Right atrium auricular region (tissue), 2 donors: Measurements from ENCODE around the gene DPP4. TPM values are rescaled to one million over a fixed set of nuclear protein-coding genes. Genes with fewer than 3 reads are reported as not detected.

Experiments used
- DNase-seq: peaks from one replicate; pipeline ENCODE4 v3.0.0-alpha.2; 2019; ENCODE audit warnings: low spot score
- H3K27ac ChIP-seq, 2 donors: fragments of 200-600 bp; sonication (generic); 1 replicate in 1 of 2; 2 replicates in 1 of 2; pipeline ENCODE4 v1.5.1; 2016 to 2019
- H3K27me3 ChIP-seq, 2 donors: fragments of 200-600 bp; sonication (generic); one replicate each; pipeline versions ENCODE4 v1.5.1 to v1.6.0; 2017 to 2019
- H3K36me3 ChIP-seq: fragments of 200-600 bp; sonication (generic); one replicate; pipeline ENCODE4 v1.5.1; 2016
- H3K4me1 ChIP-seq, 2 donors: fragments of 200-600 bp; sonication (generic); one replicate each; pipeline versions ENCODE4 v1.5.1 to v1.6.0; 2017 to 2019
- H3K4me3 ChIP-seq, 2 donors: fragments of 200-600 bp; sonication (generic); 1 replicate in 1 of 2; 2 replicates in 1 of 2; pipeline ENCODE4 v1.5.1; 2017 to 2019; ENCODE audit warnings: mild to moderate bottlenecking in 1 of 2, moderate library complexity in 1 of 2
- H3K9me3 ChIP-seq, 2 donors: fragments of 200-600 bp; sonication (generic); one replicate each; pipeline ENCODE4 v1.5.1; 2019
- total RNA-seq, 2 donors: library from RNA; depleted of rRNA; stranded (reverse); fragments of >200 nt; gene quantifications; one replicate each; pipeline ENCODE4 v1.1.0, GENCODE V29; 2016
- TF ChIP-seq, protein P1 (sequence below), 2 donors: fragments of 200-600 bp; sonication (generic); IDR thresholded peaks; one replicate each; pipeline ENCODE4 v1.5.1; 2019; ENCODE audit warnings: antibody characterized with exemption in 2 of 2

The DPP4 gene
- total RNA-seq, 2 donors from 2014 or later: 4.5 to 6.8 TPM

DNA sequence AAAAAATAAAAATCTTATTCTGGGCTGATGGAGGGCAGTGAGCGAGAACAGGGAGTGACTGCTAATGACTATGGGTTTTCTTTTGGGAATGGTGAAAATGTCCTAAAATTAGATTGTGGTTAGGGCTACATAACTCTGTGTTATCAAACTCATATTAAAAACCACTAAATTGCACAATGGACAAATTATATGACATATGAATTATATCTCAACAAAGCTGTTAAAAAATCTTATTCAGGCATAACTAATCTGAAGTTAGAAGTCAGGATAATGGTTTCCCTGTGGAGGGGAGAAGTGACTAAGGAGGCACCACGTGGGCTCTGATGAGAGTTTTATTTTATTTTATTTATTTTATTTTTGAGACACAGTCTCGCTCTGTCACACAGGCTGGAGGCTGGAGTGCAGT, 32.1 kb upstream of the DPP4 start:
- H3K9me3 ChIP-seq: no peaks in the 10 kb centered on the region
- H3K36me3 ChIP-seq: no peaks in the 10 kb centered on the region
- DNase-seq: no peak
- no peak overlapping the region for H3K4me3 ChIP-seq
- H3K4me1 ChIP-seq: peaks cover 0 to 8% of the 10 kb centered on the region in 2 donors
- TF ChIP-seq, protein P1, sequence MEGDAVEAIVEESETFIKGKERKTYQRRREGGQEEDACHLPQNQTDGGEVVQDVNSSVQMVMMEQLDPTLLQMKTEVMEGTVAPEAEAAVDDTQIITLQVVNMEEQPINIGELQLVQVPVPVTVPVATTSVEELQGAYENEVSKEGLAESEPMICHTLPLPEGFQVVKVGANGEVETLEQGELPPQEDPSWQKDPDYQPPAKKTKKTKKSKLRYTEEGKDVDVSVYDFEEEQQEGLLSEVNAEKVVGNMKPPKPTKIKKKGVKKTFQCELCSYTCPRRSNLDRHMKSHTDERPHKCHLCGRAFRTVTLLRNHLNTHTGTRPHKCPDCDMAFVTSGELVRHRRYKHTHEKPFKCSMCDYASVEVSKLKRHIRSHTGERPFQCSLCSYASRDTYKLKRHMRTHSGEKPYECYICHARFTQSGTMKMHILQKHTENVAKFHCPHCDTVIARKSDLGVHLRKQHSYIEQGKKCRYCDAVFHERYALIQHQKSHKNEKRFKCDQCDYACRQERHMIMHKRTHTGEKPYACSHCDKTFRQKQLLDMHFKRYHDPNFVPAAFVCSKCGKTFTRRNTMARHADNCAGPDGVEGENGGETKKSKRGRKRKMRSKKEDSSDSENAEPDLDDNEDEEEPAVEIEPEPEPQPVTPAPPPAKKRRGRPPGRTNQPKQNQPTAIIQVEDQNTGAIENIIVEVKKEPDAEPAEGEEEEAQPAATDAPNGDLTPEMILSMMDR (IDR thresholded peaks at IDR 0.05): no peak
- H3K27me3 ChIP-seq: no peaks in the 10 kb centered on the region
- H3K27ac ChIP-seq: peak overlapping the region in 1 of 2 donors; percentile 57

DNA sequence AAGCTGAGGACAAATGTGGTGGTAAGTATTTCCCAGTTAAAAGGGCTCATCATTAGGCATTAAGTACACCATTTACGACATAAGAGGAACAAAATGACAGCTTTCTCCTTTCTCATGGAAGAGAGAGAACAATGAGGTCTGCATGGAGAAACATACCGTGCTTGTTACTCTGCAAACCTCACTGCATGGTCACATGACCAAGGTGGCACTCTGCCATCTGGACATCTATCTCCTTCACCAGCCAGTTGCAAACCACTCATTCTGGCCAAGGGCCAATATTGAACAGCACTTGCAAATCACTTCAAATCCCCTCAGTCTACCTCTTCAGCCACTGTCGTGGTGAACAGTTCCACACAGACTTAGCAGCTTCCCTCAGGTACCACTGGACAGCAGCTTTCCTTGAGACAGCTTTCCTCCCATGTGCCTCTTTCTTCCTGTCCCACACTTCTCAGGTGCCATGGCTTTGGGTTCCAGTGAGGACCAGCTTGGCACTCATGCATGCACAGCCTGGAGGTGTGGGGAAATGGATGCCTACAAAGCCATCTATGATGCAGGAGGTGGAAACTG, 29.5 kb upstream of the DPP4 start:
- Histone ChIP-seq H3K36me3 (no peaks in the 10 kb centered on the region), H3K4me1 (peaks cover 0 to 8% of the 10 kb centered on the region in 2 donors), H3K27me3 (no peaks in the 10 kb centered on the region), H3K27ac (no peak overlapping the region), H3K4me3 (no peak overlapping the region), H3K9me3 (no peaks in the 10 kb centered on the region)
- TF ChIP-seq, protein P1 (IDR thresholded peaks at IDR 0.05): no peak
- no peak for DNase-seq

DNA sequence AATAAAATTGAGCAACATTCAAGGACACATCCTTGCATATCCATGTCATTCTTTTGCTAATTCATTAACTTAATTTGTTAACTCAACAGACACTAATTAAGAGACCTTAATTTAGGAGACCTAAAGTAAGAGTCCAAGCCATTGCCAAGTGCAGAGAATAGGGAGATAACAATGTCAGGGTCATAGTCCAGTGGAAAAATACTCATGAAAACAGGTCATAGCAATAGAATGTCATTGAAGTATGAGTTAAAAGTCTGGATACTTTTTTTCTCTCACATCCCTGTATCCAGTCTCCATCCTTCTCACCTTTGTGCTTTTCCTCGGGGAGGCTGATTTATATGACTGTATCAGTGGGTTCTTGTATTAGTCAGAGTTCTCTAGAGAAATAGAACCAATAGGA, 26.6 kb upstream of the DPP4 start:
- no peaks in the 10 kb centered on the region for H3K4me1 ChIP-seq
- DNase-seq: no peak
- no peaks in the 10 kb centered on the region for H3K27me3 ChIP-seq
- H3K4me3 ChIP-seq: no peak overlapping the region
- TF ChIP-seq, protein P1 (IDR thresholded peaks at IDR 0.05): no peak
- H3K27ac ChIP-seq: no peak overlapping the region
- H3K9me3 ChIP-seq: no peaks in the 10 kb centered on the region
- no peaks in the 10 kb centered on the region for H3K36me3 ChIP-seq

DNA sequence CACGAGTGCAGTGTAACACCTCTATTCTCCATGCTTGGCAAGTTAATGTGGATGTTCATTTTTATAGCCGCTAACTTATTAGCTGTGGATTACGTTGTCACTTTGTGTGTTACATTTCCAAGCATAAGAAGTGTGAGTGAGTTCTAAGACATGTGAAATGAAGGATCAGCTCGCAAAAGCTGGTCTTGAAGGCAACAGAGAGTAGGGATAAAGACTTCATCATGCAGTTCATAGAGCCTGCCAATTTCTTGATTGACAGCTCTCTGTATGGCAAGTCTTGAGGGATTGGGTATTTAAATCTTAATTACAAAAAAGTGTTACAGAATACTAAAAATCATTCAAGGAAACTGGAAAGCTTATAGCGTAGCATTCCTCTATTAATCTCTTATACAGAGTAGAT, 25.8 kb upstream of the DPP4 start:
- no peak overlapping the region for H3K27ac ChIP-seq
- DNase-seq: no peak

DNA sequence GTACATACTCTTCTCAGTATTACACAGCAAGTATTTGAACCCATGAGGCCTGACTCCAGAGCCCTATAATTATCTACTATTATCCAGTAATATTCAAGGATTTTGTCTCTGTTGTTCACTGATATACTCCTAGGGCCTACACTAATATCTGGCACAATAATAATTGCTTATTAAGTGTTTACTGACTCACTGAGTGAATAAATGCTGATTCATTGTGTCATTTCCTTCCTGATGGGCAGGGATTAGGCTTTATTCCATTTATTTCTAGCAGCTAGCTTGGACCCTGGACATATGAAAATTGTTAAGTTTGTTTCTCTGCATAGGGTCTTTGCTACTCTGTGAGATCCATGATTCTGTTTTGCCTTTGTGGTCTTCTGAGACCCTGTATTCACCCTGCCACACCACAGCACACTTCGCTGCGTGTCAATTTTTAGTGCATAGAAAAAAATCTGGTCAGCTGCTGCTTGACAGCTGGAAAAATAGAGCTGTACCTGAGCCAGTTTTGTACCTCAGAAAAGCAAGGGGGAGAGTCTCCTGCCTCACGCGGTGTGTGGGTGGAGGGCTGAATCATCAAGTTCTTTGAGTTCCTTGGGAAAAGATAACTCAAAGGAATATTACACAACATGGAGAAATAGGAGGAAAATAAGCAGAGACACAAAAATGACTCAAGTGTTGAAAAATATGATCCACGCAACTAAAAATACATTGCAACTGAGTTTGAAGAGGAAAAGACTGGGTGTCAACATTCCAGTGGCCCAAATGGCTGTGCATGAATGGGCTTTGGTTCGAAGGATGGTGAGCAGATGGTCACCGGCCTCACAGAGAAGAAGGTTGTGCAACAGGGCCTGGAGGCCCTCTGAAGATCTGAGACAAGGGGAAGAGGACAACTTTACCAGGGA, 18.9 kb upstream of the DPP4 start:
- DNase-seq: peak; percentile 75
- Histone ChIP-seq H3K27ac (peak overlapping the region in 1 of 2 donors; percentile 62), H3K9me3 (no peaks in the 10 kb centered on the region), H3K27me3 (no peaks in the 10 kb centered on the region), H3K4me1 (peaks cover 0 to 18% of the 10 kb centered on the region in 2 donors), H3K36me3 (no peaks in the 10 kb centered on the region), H3K4me3 (no peak overlapping the region)
- TF ChIP-seq, protein P1 (IDR thresholded peaks at IDR 0.05): no peak

More for the DNA sequence above, 25.8 kb upstream of the DPP4 start:
- Histone ChIP-seq H3K27me3 (no peaks in the 10 kb centered on the region), H3K4me3 (no peak overlapping the region), H3K9me3 (no peaks in the 10 kb centered on the region), H3K36me3 (no peaks in the 10 kb centered on the region), H3K4me1 (no peaks in the 10 kb centered on the region)
- TF ChIP-seq, protein P1 (IDR thresholded peaks at IDR 0.05): no peak
